Measurements from ENCODE around the gene RFXANK. TPM values are rescaled to one million over a fixed set of nuclear protein-coding genes. Genes with fewer than 3 reads are reported as not detected.

Gene RFXANK
- total RNA-seq, 2 experiments from 2014 or later: 36.3 to 37.2 TPM

GRCh38 chr19:19214159-19214490 lies 22.1 kb downstream of the RFXANK start:
- Histone ChIP-seq H3K27ac (ENCODE audit: low read depth in 1 of 2, low read length in 2 of 2) (no peak overlapping the region), H3K4me1 (ENCODE audit: insufficient read depth, low read length) (no peaks in the 10 kb centered on the region), H3K27me3 (ENCODE audit: control insufficient read depth in 1 of 2, insufficient read depth in 2 of 2, low read length in 2 of 2) (peaks cover 48 to 54% of the 10 kb centered on the region in 2 experiments), H3K36me3 (ENCODE audit: insufficient read depth, low read length) (no peaks in the 10 kb centered on the region), H3K9me3 (ENCODE audit: control insufficient read depth in 1 of 2, insufficient read depth in 1 of 2, low read length in 2 of 2) (peaks cover 0 to 35% of the 10 kb centered on the region in 2 experiments), H3K4me3 (ENCODE audit: low read length) (no peak overlapping the region)
- no peak overlapping the region for H3K4me3 Mint-ChIP-seq
- TF ChIP-seq CTCF (IDR thresholded peaks at IDR 0.05): no peak
- ChIA-PET POLR2A (no interaction called here), CTCF (no interaction called here)
- H3K4me1 Mint-ChIP-seq (ENCODE audit: low read depth): peaks cover 4% of the 10 kb centered on the region
- no peaks in the 10 kb centered on the region for H3K36me3 Mint-ChIP-seq (ENCODE audit: low read depth)
- H3K27ac Mint-ChIP-seq: no peak overlapping the region
- peaks cover 68% of the 10 kb centered on the region for H3K27me3 Mint-ChIP-seq
- no peaks in the 10 kb centered on the region for H3K9me3 Mint-ChIP-seq
- no peak for DNase-seq
- intact Hi-C loops (cut with DNase I, micrococcal nuclease): no loop called here
- no peak for ATAC-seq (ENCODE audit: poor library complexity)

GRCh38 chr19:19214892-19215291 lies 22.8 kb downstream of the RFXANK start:
- Mint-ChIP-seq H3K36me3 (ENCODE audit: low read depth) (no peaks in the 10 kb centered on the region), H3K9me3 (no peaks in the 10 kb centered on the region), H3K27me3 (peaks cover 68% of the 10 kb centered on the region), H3K27ac (no peak overlapping the region), H3K4me1 (ENCODE audit: low read depth) (peaks cover 4% of the 10 kb centered on the region), H3K4me3 (no peak overlapping the region)
- ATAC-seq (ENCODE audit: poor library complexity): no peak
- H3K27me3 ChIP-seq (ENCODE audit: control insufficient read depth in 1 of 2, insufficient read depth in 2 of 2, low read length in 2 of 2): peaks cover 48 to 54% of the 10 kb centered on the region in 2 experiments
- no peaks in the 10 kb centered on the region for H3K4me1 ChIP-seq (ENCODE audit: insufficient read depth, low read length)
- intact Hi-C loops (cut with DNase I, micrococcal nuclease): no loop called here
- H3K9me3 ChIP-seq (ENCODE audit: control insufficient read depth in 1 of 2, insufficient read depth in 1 of 2, low read length in 2 of 2): peaks cover 0 to 35% of the 10 kb centered on the region in 2 experiments
- TF ChIP-seq CTCF (IDR thresholded peaks at IDR 0.05): no peak
- peak in 6 of 14 experiments; percentile 10 to 49 (median 25) for DNase-seq
- ChIA-PET POLR2A (no interaction called here), CTCF (interaction anchor here (0.6 kb wide), 1 partner anchor 1832 kb away, joined by 3 read pairs; no protein-coding TSS in a partner anchor)
- no peaks in the 10 kb centered on the region for H3K36me3 ChIP-seq (ENCODE audit: insufficient read depth, low read length)
- H3K4me3 ChIP-seq (ENCODE audit: low read length): no peak overlapping the region
- no peak overlapping the region for H3K27ac ChIP-seq (ENCODE audit: low read depth in 1 of 2, low read length in 2 of 2)

GRCh38 chr19:19215792-19216191 lies 23.7 kb downstream of the RFXANK start:
- DNase-seq (no peak), ATAC-seq (ENCODE audit: poor library complexity) (no peak)
- H3K27me3 ChIP-seq (ENCODE audit: control insufficient read depth in 1 of 2, insufficient read depth in 2 of 2, low read length in 2 of 2): peaks cover 48 to 54% of the 10 kb centered on the region in 2 experiments
- peaks cover 0 to 35% of the 10 kb centered on the region in 2 experiments for H3K9me3 ChIP-seq (ENCODE audit: control insufficient read depth in 1 of 2, insufficient read depth in 1 of 2, low read length in 2 of 2)
- CTCF ChIA-PET: no interaction called here
- Mint-ChIP-seq H3K9me3 (no peaks in the 10 kb centered on the region), H3K36me3 (ENCODE audit: low read depth) (no peaks in the 10 kb centered on the region), H3K4me3 (no peak overlapping the region), H3K27ac (no peak overlapping the region), H3K4me1 (ENCODE audit: low read depth) (peaks cover 4% of the 10 kb centered on the region), H3K27me3 (peaks cover 62% of the 10 kb centered on the region)
- no peak overlapping the region for H3K27ac ChIP-seq (ENCODE audit: low read depth in 1 of 2, low read length in 2 of 2)
- intact Hi-C loops (cut with DNase I, micrococcal nuclease): no loop called here
- no peak overlapping the region for H3K4me3 ChIP-seq (ENCODE audit: low read length)
- H3K4me1 ChIP-seq (ENCODE audit: insufficient read depth, low read length): no peaks in the 10 kb centered on the region
- H3K36me3 ChIP-seq (ENCODE audit: insufficient read depth, low read length): no peaks in the 10 kb centered on the region
- TF ChIP-seq CTCF (IDR thresholded peaks at IDR 0.05): no peak
- POLR2A ChIA-PET: no interaction called here

Measured in CD4-positive, alpha-beta T cell (primary cell).